GM21576 (cell line): ENCODE data around the gene IGSF3.
"Not testable (repeated sequence)": the region's sequence is repeated elsewhere in the genome, so short reads cannot be mapped to it uniquely, and the experiment has no call there.

Experiments used
- ATAC-seq: cut with Tn5 transposase; IDR thresholded peaks from one replicate; pipeline ENCODE4 v1.9.1; 2021; ENCODE audit warnings: mild to moderate bottlenecking, moderate library complexity; ENCODE audit not compliant: unreplicated experiment

IGSF3 gene

DNA sequence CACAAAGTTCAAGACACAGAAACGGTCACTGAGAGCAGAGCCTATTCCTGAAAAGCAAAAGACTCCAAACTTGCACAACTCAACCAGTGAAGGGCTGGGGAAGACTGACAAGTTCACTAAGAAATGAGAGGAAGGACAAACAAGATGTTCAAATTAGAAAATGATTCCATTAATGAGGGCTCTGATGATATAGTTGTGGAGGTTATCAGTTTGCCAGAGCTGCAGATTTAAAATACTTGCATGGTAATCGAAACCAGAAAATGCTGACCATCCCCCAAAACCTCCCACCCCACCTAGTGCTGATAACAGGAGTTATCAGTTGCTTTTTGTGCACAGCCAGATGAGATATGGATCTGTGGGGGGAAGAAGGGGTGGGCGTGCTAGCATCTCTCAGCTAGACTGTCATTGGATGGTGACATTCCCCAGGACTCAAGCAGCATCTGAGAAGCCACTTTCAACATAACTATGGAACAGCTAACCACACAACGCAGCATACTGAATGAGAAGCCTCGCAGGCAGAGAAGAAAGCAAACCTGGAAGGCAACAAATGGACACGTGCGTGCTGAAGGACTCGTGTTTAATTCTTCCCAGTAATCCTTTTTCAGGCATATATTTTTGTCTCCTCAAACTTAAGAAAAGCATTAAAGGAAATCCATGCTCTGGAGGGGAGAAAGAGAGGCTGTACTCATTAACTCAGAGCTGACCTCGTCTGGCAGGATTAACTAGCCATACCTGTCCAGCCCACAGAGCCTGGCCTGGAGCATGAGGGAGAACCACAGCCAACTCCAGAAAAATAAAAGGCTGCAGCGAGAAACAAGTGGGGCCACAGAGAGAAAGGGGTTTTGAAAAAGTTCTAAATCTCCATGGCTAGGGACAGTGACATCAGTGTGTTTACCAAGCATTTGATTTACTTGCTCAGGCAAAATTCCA is 35.3 kb downstream of the IGSF3 start:
- ATAC-seq = not testable (repeated sequence)

DNA sequence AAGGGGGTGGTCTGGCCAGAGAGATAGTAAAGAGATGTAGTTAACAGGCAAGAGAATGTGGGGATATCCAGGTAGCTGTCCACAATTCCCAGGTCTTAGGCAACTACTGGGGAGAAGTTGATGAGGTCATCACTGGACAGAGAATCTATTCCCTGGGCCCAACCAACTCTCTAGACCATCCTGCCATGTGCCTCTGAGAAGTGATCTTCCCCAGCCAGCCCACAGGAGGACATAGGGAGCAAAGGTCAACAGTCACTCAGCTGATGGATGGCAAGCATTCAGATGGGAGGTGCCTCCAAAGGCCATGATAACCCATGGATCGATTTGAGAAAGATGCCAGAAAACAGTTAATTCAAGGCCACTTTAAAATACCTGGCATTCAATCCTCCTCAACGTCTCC is 36.0 kb downstream of the IGSF3 start:
- not testable (repeated sequence) for ATAC-seq

DNA sequence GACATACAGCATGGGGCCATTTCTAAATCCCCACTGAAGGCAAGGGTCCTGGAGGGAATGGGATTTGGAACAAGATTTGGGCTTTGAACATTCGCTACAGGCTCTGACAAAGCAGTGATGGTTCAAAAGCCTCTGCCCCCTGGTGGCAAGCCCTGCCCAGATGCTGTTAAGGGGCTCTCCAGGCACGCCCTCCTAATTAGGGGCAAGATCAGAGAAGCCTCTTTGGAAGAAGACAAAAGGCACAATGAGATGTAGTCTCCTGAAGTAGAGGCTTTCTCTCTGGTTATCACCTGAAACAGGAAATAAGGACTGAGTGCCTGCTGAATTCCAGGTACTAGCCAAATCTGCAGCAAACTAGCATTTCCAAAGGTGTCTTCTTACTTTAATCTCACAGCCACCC is 37.5 kb downstream of the IGSF3 start:
- not testable (repeated sequence) for ATAC-seq

DNA sequence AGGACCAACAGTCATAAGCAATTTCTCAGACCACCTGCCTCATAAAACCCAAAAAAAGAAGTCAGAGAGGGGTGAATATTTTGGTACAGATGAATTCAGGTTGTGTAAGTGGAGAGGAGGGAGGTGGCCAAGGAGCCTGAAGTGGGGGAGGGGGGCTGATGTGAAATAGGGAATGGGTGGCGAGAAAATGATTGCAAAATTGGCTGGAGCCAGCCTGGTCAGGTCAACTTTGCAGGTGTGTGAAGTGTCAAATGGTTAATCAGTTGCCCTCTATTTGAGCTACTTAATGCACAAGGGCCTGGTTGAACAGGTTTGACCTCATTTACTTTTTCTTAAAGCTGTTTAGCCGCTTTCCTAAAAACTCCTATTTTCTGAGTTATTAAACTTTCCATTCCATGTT is 38.1 kb downstream of the IGSF3 start:
- not testable (repeated sequence) for ATAC-seq

DNA sequence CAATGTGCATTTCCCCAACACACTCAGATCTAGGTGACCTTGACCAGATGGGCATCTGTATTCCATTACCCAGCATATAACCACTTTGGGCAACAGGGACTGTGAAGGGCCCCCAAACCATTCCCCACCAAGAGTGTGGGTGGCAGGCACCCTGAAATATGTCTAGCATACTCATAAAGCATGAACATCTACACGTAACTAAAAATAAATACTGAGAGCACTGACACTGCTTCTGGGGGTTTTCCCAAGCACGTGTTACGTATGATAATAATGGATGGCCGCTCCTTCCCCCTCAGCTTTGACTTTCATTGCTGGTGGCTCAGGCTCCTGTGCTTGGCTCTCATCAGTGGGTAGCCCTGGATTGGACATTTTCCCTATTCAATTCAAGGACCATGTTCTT is 39.1 kb downstream of the IGSF3 start:
- ATAC-seq = no peak

GRCh38 chr1:116627357-116627756 is 40.2 kb downstream of the IGSF3 start:
- not testable (repeated sequence) for ATAC-seq

GRCh38 chr1:116626915-116627314 is 40.6 kb downstream of the IGSF3 start:
- not testable (repeated sequence) for ATAC-seq

DNA sequence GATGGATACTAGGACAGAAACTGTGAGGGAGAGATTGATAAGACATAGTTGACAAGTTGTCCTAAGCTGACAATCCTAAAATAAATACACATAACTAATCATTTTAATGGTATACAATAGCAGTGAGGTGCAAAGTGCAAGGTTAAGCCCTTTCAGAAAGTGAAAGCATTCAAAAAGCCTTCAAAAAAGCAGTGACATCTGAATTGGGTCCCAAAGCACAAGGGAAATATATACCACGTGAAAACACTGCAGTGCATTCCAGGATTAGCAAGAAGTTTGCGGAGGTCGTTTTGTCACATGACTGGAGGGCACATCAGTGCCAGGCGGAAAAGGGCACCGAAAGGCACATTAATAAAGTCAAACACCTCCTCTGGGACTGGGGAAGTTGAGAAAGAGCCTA is 42.4 kb downstream of the IGSF3 start:
- ATAC-seq = not testable (repeated sequence)

GRCh38 chr1:116624040-116624439 is 43.5 kb downstream of the IGSF3 start:
- no peak for ATAC-seq

DNA sequence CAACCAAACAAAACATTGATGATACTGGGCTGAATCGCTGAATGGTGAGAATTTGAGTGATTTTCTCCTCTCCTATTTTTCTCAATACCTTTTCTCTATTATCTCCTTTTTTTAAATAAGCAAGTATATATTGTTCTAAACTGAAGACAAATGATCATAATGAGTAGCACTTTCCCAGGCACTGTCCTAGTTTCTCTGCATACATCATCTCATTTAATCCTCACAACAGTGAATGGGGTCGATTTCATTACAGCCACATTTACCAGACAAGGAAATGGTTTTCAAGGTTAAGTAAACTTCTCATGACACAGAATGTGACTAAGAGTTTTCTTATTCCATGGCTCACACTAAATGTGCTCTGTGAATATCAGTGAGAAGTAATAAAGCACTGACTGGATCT is 45.0 kb downstream of the IGSF3 start:
- ATAC-seq = not testable (repeated sequence)

DNA sequence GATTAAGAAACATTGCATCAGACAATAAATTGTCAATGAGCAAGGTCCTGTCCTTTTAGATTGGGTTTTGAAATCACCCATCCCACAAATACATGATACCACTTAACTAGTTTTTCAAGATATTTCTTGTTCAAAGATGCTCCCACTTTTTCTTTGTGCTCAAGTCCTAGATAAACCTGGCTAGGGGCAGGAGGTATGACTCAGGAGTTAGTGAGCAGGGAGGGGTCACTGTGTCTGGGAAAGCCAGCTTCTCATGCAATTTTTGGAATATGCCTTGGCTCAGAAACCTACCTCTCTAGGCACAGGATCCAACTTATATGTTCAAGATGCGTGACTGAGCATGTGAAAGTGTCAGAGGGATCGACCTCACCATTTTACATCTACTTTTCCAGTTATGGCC is 45.8 kb downstream of the IGSF3 start:
- ATAC-seq = not testable (repeated sequence)

DNA sequence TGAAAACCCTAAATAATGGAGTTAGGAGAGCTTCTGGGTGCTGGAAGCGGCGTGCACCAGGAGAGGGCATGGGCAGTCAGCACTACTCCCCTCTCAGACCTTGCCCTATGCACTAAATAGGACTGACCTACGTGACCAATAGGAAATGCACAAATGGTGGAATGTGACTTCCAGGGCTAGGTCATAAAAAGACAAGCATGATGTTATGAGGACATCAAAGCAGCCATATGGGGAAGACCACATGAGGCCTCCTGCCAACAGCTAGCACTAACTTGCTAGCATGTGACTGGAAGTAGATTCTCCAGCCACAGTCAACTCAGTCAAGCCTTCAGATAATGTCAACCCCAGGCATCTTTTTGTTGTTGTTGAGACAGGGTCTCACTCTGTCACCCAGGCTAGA is 47.1 kb downstream of the IGSF3 start:
- ATAC-seq = not testable (repeated sequence)

DNA sequence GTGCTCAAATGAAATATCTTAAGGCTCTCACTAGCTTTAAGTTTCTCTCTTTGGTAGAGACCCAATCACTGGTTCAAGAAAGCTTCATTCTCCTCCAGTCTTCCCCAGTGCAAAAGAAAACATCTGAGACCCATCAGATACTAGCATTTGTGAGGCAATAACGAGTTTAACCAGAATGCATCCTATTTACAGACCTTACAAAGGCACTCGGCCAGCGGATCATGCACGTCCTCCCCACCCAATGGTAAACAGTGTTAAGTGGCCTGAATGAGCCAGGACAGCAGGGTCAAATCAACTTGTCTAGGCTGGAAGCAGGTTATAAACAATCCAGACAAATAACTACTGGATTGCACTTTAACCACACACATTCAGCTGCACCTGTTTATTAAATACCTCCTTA is 48.4 kb downstream of the IGSF3 start:
- not testable (repeated sequence) for ATAC-seq

- ATAC-seq = not testable (repeated sequence)
These were observed 49.7 kb downstream of the IGSF3 start for GRCh38 chr1:116617808-116618207.

GRCh38 chr1:116613825-116614224 is 53.7 kb downstream of the IGSF3 start:
- ATAC-seq = not testable (repeated sequence)

DNA sequence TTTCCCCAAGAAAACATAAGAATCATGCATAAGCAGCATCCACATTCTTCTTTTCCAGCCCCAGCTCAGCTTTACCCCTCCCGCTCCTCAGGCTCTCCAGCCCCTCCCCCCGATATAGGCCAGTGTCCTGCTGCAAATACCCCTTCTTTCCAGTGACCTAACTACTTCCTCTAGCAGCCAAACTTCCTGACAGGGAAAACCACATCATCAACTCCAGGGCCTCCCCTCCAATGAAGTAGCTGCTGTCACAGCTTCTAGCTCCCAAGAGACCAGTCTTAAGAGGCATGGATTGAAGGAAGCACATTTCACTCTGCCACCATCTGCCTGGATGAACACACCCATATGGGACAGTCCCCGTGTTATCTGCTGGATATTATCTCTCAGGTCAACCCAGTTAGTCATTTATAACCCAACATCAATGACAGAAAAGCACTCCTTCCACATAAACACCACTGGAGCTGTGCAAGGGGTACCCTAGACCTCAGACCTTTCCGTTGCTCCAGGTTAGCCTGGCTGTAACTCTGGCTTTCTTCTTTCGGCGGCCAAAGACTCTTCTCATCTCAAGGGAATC is 57.6 kb downstream of the IGSF3 start:
- not testable (repeated sequence) for ATAC-seq

GRCh38 chr1:116608841-116609240 is 58.7 kb downstream of the IGSF3 start:
- ATAC-seq = not testable (repeated sequence)

DNA sequence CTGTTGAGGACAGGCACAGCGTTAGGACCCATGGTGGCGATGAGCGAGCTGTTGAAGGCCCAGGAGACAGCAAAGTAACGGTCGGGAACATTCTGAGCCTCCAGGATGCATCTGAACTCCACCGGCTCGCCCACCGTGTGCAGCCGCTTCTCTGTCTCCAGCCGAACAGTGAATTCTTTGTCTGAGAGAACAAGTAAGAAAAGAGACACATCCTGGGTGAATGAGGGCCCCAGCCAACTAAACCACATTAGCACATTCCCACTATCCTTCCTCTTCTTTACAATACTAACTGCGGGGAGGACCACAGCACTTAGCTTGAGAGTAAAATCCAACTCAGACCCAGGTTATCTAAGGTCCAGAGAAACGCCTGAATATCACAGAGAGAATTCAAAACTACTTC is 59.4 kb downstream of the IGSF3 start:
- ATAC-seq = not testable (repeated sequence)

DNA sequence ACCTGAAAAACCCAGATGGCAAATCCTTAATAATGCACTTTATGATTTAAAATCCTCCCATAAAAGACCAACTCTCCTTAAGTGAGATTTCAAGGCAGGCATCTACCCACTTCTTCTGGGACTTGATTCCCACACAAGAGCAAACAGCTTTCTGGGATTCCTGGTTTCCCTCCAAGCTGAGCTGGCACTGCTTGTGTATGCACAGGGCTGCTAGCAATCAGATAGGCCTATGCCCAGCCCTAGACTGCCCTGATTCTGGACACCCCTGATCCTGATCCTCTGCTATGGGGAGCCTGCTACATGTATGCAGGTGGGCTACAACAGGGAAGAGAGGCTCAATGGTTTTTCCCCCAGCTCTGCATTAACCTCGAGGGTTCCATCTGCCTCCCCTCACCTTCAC is 60.1 kb downstream of the IGSF3 start:
- ATAC-seq = not testable (repeated sequence)

DNA sequence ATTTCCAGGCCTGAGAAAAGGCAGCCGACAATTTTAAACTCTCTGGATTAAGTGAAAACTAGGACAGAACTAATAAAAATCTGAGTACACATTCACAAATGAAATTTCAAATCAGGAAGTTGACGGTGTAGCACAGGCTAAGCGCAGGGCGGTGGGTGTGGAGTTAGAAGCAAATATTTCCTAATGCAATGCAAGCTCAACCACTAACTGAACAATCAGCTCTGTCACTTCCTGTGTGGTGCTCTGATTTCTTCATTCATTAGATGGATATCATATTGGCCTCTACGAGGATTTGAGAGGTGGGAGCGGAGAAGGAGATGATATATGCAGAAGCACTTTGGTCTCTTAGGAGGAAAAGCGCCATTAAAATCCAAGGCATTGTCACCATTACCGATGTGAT is 61.5 kb downstream of the IGSF3 start:
- ATAC-seq = not testable (repeated sequence)

- ATAC-seq = no peak
These were observed 62.2 kb downstream of the IGSF3 start for GRCh38 chr1:116605315-116605714.

DNA sequence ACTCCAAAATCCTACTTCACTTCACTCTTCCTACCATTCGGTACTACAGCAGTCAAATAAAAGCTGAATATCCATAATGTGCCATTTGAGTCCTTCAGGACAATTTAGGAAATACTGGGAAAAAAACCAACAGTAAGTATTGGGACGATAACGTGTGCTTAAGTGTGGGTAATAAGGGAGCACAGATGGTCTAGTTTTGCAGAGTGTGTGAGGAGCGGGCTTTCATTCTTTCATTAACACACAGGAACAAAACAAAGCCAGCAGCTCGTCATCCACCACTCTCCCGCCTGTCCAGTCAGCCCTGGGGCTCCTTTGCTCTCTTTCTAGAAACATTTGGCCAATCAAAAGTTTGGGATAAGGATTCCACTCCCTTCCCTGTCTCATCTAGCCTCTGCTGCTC is 63.1 kb downstream of the IGSF3 start:
- not testable (repeated sequence) for ATAC-seq
